ENCODE measurements around the gene WDR90.

Gene WDR90

DNA sequence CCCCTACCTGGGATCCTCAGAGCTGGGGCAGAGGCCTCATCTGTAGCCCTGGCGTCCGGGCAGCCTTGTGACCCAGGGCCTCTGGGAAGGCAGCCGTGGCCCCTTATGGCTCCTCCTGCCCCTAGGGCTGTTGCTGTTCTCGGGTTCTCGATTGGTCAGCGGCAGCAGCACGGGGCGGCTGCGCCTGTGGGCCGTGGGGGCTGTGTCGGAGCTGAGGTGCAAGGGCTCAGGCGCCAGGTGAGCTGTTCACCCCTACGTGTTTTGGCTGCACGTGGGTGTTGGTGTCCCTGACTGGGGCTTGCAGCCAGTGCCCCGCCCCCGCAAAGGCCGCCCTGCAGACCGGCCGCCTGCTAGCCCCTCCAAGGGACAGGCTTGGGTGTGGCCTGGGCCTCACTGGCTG lies 12.9 kb downstream of the WDR90 start:
- no peak for DNase-seq

DNA sequence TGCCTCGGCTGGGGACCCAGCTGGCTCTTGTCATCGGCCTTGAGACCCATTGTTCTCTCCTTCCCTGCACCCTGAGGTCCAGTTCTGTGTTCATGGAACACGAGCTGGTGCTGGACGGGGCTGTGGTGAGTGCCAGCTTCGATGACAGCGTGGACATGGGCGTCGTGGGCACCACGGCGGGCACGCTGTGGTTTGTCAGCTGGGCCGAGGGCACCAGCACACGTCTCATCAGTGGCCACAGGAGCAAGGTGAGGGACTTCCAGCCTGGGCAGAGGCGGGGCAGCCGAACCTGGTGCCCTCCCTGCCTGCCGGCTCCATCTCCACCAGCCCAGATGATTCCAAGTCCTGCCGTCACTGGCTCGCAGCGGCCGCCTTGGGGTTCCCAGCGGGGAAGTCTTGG lies 13.4 kb downstream of the WDR90 start:
- no peak for DNase-seq

DNA sequence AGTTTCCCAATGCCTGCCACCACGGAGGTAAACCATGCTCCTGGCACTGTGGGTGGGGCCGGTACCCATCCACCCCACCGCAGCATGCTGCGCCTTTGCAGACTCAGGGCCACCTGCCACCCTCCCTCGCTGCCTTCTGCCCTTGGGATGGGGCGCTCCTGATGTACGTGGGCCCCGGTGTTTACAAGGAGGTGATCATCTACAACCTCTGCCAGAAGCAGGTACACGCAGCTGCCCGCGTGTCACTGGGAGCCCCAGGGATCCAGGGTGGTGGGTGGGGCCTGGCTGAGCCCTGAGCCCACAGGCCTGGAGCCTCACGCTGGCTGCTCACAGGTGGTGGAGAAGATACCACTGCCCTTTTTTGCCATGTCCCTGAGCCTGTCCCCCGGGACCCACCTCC lies 17.4 kb downstream of the WDR90 start:
- DNase-seq, result no peak

DNA sequence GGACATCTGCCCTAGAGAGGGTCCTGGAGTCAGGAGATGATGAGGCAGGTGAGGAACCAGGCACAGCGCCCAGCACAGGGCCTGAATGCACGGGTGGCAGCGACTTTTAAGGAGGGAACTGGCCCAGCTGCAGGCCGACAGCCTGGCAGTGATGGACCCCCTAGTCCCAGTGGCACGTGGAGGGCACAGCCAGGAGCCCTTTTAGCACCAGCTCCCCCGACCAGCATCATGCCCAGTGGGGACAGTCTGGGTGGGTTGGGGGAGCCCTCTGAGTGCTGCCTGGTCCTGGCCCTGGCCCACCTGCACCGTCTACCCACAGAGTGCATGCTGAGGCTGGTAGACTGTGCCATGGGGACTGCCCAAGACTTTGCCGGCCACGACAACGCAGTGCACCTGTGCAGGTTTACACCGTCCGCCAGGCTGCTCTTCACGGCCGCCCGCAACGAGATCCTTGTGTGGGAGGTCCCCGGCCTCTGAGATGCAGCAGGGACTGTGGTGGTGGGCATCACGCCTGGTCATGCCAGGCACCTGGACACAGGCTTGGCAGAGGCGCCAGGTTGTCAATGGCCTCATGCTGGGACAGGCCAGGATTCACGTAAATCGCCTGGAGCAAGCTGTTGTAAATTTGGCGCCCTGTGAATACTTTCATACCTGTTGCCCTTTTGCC lies 18.1 kb downstream of the WDR90 start:
- no peak for DNase-seq

DNA sequence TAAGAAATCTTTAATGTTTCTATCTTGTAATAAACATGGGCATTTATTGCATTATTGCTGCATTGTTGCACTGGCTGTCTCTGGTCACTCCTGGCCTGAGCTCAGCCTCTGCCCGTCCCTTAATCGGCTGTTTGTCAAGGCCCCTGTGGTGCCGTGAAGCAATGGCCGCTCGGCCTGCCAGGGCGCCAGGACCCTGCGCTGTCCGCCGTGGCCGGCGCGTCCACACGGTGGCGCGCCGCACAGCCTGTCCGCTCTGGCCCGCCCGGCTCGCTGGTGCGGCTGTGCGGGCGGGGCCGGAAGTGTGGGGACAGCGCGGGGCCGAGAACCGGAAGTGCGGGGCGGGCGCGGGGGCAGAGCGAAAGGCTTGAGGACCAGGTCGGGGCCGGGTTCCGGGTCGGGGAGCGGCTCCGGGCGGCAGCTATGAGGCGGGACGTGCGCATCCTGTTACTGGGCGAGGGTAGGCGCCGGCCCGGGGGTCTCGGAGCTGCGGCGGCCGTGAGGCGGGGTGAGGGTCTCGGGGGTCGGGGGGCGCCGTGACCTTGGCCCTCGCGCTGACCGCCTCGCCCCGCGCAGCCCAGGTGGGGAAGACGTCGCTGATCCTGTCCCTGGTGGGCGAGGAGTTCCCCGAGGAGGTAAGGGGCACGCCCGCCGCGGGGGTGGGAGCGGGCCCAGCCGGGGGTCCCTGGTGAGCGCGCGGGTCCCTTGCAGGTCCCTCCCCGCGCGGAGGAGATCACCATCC lies 18.8 kb downstream of the WDR90 start, which contains the start of gene RHOT2:
Gene RHOT2 (plus strand): TSS at position 353 of the 739 bp plus-strand sequence. CDS start 68 bp downstream, at position 421.
- DNase-seq, result peak; percentile 93

DNA sequence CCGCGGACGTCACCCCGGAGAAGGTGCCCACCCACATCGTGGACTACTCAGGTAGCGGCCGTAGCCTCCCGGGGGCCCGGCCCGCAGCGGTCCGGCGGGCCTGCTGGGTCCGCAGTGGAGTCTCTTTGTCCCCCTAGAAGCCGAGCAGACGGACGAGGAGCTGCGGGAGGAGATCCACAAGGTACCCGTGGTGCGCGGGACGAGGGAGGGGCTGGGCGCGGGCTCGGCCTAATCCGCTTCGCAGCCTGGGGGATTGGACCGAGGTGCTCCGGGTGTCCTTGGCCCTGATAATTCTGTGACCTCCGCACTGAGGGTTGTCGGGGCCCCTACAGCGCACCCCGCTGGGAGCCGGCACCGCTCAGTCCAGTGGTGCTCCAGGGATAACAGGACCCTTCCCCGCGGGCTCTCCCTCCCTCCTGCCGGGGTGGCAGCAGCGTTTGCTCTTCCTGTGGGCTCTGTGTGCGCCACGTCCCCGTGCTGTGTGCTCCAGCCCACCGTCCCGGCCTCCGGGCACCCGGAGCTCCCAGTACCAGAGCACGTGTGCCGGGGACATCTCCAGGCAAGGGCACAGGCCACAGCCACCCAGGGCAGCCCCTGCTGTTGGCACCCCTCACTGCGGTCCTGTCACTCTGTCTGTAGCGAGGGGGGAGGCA lies 19.5 kb downstream of the WDR90 start:
- DNase-seq, result no peak

DNA sequence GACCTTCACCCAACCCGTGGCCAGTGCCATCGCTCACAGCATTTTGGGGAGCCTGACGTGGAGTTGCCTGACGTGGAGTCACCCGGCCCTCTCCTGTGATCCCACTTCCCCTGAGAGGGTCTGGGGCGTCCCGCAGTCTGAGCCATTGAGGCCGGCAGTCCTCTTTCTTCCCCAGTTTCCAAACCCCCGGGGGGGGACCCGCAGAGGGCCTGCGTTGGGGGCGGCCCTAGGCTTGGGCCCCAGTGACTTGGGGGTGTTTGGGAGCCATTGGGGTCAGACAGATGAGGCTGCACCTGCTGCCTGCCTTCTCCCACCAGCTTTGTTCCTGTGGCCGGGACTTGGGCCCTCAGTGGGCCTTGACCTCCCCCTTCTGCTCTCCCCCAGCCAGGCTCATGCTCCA lies 20.5 kb downstream of the WDR90 start:
- DNase-seq, result no peak

DNA sequence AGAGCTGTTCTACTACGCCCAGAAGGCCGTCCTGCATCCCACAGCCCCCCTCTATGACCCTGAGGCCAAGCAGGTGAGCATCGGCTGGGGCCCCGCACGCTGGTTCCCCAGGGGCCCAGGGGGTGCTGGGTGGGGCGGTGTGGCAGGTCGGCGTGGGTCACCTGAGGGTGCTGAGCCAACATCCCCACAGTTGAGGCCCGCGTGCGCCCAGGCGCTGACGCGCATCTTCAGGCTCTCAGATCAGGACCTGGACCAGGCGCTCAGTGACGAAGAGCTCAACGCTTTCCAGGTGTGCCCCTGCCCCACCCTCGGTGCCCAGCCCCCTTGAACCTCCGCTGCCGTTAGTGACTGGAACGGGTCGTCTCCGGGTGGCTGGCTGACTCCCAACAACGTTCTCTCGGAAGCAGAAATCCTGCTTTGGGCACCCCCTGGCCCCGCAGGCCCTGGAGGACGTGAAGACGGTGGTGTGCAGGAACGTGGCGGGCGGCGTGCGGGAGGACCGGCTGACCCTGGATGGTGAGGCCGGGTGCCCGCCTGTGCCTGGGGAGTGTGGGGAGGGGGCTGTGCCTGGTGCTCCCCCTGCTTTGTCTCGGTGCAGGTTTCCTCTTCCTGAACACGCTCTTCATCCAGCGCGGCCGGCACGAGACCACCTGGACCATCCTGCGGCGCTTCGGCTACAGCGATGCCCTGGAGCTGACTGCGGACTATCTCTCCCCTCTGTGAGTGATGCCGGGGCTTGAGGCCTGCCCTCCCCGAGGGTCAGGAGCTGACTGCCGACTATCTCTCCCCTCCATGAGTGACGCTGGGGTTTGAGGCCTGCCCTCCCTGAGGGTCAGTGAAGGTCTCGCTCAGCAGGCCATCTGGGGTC lies 21.6 kb downstream of the WDR90 start:
- DNase-seq, result no peak

DNA sequence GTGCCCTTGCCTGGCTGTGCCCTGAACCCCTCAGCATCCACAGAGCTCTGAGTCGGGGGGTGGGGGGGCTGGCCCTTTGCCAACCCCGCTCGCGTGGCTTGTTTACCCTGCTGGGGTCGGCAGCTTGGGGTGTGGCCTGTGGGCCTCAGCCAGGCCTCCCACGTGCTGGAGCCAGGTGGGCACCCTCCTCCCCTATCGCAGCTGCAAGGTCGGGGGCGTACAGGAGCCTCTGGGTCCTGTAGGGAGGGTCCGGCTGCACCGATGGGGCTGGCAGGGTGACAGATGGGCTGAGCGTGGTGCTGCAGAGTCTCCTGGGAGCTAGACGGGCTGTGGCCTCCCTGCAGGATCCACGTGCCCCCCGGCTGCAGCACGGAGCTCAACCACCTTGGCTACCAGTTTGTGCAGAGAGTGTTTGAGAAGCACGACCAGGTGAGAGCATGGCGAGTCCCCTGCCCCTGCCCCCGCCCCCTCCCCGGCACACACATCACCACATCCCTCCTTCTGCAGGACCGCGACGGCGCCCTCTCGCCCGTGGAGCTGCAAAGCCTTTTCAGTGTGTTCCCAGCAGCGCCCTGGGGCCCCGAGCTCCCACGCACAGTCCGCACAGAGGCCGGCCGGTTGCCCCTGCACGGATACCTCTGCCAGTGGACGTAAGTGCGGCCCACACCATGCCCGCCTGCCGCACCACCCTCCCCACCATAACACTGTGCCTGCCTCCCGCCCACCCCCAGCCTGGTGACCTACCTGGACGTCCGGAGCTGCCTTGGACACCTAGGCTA lies 22.4 kb downstream of the WDR90 start:
- DNase-seq, result no peak

DNA sequence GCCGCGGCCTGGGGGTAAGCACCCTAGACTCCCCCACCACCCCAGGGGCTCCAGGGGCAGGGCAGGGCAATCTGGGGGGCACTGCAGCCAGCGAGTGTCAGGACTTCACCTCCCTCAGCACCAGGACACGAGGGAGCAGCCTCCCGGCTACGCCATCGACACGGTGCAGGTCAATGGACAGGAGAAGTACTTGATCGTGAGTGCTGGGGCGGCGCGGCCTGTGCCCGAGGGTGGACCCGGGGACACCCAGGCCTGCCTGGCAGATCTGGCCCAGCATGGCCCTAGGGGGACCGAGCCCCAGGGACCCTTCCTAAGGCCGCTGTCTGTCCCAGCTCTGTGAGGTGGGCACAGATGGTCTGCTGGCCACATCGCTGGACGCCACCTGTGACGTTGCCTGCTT lies 23.2 kb downstream of the WDR90 start:
- DNase-seq, result no peak

DNA sequence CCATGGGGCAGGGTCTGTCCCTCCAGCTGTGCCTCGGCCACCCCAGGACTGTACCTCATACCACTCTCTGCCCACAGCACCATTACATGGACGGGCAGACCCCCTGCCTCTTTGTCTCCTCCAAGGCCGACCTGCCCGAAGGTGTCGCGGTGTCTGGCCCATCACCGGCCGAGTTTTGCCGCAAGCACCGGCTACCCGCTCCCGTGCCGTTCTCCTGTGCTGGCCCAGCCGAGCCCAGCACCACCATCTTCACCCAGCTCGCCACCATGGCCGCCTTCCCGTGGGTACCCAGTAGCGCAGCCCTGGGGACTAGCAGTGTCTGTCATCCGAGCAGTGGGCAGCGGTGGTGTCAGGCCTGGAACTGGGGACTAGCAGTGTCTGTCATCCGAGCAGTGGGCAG lies 23.7 kb downstream of the WDR90 start:
- DNase-seq, result no peak

DNA sequence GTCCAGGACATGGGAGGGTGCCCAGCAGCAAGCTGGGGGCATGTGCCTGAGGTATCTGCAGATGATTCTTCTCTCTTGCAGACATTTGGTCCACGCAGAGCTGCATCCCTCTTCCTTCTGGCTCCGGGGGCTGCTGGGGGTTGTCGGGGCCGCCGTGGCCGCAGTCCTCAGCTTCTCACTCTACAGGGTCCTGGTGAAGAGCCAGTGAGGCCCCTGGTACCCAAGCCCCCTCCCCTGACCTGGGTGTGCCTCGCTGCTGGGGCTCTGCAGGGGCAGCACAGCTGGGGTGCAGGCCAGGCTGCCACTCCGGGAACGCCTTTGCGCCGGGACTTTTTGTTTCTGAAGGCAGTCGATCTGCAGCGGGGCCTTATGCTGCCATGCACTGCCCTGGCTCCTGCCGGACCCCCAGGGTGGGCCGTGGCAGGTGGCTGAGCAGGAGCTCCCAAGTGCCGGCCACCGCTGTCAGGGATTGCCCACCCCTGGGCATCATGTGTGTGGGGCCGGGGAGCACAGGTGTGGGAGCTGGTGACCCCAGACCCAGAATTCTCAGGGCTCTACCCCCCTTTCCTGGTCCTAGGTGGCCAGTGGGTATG lies 24.3 kb downstream of the WDR90 start:
- DNase-seq, result no peak

DNA sequence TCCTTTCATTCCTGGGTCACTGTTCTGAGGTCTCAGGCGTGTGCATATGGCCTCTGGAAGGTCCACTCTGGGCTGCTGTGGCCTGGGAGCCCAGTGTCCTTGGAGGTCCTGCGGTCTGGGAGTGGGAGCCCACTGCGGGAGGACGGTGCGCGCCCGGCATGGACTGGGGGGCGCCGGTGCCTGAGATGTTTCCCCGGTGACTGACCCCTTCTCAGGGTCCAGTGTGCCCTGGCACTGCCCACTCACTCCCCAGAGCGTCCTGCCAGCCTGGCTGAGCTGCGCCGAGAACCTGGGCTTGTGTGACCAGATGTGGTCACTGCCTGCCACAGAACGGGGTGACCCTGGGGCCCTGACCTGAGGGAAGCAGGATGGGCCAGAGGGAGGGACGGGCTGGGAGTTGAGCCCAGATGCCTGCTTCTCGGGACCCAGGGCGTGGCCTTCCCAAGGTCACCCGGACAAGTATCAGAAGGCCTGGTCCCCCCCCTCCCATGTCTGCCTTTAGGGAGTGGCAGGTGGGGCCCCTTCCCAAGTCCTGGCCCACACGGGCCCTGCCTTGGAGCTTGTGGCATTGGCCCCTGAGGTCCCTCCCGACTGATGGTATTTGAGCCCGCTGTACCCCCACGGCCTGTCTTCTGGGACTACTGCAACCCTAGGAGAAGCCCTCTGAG lies 25.2 kb downstream of the WDR90 start:
- no peak for DNase-seq

DNA sequence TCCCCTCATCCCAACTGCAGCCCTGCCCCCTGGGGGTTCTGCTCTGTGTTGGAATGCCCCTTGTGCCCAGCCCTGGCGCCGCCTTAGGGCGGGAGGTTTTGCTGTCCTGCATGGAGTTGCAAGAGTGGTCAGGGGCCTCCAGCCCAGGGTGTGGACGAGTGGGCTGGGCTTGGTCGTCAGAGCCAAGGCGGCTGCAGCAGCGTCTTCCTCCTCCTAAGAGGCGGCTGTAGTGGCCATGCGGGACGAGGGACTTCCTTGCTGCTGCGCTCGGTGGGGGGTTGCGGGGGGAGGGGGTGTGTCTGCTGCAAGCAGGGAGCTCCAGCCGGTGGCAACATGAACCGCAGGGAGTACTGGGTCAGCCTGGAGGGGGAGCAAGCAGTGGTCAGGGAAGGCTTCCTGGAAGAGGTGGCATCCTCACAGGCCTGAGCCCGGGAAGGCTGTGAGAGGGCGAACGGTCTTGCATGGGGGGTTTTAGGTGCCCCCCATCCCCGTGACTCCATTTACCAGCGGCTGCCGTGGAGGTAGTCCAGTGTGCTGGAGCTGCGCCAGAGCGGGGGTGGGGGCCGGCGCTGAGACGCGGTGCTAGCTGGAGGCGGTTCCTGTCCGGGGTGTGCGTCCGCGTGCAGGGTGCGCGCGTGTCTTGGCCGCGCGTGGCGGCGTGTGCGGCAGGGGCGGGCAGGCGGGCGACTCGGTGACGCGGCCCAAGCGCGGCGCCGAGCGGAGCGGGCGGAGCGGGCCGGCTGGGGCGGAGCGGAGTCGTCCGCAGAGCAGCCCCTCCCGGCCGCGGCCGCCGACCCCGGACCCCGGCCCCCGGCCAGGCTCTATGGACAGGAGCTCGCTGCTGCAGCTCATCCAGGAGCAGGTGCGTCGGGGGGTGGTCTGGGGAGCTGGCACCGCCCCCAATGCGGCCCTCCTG lies 26.1 kb downstream of the WDR90 start, which contains the start of gene RHBDL1:
Gene RHBDL1 (plus strand): TSS at position 704 of the 916 bp plus-strand sequence. CDS start 120 bp downstream, at position 824.
- no peak for DNase-seq

DNA sequence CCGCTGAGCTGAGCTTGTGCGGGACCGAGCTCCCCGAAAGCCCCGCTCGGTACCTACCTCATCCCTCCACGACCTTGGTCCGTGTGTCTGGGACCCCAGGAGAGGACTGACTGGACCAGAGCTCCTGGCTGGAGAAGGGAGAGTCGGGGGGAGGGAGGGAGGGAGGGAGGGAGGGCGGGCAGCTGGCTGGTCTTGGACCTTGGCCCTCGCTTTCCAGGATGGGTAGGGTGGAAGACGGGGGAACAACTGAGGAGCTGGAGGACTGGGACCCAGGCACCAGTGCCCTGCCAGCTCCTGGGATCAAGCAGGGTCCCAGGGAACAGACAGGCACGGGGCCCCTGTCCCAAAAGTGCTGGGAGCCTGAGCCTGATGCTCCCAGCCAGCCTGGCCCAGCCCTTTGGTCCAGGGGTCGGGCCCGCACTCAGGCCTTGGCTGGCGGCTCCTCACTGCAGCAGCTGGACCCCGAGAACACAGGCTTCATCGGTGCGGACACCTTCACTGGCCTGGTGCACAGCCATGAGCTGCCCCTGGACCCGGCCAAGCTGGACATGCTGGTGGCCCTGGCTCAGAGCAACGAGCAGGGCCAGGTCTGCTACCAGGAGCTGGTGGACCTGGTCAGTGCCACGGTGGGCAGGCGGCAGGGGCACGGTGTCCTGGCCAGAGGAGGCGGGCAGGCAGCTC lies 26.9 kb downstream of the WDR90 start:
- no peak for DNase-seq

DNA sequence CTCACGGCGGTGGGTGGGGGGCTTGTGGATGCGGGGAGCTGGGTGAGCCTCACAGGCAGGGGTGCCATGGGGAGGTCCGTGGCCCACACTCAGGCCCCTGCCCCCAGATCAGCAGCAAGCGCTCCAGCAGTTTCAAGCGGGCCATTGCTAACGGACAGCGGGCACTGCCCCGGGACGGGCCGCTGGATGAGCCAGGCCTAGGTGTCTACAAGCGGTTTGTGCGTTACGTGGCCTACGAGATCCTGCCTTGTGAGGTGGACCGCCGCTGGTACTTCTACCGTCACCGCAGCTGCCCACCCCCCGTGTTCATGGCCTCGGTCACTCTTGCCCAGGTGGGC lies 27.4 kb downstream of the WDR90 start:
- no peak for DNase-seq

DNA sequence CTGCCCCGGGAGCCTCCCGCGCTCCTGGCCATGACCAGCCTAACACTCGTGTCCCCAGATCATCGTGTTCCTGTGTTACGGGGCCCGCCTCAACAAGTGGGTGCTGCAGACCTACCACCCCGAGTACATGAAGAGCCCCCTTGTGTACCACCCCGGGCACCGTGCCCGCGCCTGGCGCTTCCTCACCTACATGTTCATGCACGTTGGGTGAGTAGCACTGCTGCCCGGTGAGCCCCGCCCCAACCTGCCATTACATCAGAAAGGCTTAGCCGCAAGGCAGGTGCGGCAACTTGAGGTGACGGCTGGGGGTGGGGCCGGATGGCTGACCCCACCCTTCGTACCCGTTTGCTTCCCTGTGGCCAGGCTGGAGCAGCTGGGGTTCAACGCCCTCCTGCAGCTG lies 27.7 kb downstream of the WDR90 start:
- peak; percentile 55 for DNase-seq

DNA sequence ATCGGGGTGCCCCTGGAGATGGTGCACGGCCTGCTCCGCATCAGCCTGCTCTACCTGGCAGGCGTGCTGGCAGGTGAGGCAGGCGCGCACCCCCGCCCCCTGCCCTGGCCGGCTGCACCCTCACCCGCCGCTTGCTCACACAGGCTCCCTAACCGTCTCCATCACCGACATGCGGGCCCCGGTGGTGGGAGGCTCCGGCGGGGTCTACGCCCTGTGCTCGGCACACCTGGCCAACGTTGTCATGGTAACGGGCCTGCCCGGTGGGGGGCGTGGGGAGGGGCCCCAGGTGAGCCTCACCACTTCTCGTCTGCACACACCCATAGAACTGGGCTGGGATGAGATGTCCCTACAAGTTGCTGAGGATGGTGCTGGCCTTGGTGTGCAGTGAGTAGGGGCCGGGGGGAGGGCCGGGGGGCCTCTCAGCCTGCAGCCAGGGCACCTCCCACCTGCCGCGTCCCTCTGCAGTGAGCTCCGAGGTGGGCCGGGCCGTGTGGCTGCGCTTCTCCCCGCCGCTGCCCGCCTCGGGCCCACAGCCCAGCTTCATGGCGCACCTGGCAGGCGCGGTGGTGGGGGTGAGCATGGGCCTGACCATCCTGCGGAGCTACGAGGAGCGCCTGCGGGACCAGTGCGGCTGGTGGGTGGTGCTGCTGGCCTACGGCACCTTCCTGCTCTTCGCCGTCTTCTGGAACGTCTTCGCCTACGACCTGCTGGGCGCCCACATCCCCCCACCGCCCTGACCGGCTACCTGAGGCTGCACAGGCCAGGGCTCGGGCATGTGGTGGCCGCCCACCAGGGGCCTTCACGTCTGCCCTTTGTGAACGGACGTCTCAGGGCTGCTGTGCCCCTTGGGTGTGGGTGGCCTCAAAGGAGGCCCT lies 28.4 kb downstream of the WDR90 start:
- DNase-seq, result no peak

Data from CD4-positive, alpha-beta T cell treated with Interleukin-17A for 1 hour (primary cell).